Anterior cingulate cortex (tissue), 58 donors: Measurements from ENCODE around the gene TASP1.
"Not testable (repeated sequence)": the region's sequence is repeated elsewhere in the genome, so short reads cannot be mapped to it uniquely, and the experiment has no call there.

Experiments used
- DNase-seq, 58 donors: peaks; one replicate each; lab custom pipeline; 2025; lab: John Stamatoyannopoulos, UW

Gene TASP1, protein sequence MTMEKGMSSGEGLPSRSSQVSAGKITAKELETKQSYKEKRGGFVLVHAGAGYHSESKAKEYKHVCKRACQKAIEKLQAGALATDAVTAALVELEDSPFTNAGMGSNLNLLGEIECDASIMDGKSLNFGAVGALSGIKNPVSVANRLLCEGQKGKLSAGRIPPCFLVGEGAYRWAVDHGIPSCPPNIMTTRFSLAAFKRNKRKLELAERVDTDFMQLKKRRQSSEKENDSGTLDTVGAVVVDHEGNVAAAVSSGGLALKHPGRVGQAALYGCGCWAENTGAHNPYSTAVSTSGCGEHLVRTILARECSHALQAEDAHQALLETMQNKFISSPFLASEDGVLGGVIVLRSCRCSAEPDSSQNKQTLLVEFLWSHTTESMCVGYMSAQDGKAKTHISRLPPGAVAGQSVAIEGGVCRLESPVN

DNA sequence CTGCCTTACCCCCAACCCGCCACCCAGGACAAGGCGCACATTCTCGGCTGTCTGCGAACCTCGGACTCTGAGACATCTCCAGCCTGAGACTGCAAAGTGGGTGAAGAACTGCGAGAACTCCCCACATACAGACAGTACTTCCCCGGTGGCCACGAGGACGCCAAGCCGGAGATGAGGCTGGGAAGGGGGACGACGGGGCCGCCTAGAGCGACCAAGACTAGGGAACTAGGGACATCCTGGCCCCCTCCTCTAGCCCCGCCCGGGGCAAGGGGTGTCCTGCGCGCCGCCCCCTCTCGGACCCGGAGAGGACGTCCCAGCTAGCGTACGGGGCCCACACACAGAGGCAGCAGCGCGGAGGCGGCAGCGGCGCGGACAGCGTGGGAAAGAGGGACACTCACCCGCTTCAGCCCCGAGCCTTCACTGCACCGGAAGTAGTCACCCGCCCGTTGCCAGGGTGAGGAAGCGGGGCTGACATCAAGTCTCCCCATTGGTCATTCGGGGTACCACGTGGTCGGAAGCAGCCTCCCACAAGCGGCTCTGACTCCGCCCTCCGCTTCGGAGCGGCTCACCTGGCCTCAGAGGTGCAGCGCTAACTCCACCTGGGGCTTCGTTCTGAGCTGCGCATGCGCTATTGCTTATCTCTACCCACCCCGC is at the start of gene TASP1:
Gene TASP1, minus strand, starts transcription at position 437 of the 654 bp plus-strand sequence. CDS start 8,854 bp downstream, outside the sequence.
- peak; percentile 55 to 97 (median 91) for DNase-seq

- no peak for DNase-seq
Measured at GRCh38 chr20:13687815-13688214, 49.1 kb upstream of the TASP1 start.

DNA sequence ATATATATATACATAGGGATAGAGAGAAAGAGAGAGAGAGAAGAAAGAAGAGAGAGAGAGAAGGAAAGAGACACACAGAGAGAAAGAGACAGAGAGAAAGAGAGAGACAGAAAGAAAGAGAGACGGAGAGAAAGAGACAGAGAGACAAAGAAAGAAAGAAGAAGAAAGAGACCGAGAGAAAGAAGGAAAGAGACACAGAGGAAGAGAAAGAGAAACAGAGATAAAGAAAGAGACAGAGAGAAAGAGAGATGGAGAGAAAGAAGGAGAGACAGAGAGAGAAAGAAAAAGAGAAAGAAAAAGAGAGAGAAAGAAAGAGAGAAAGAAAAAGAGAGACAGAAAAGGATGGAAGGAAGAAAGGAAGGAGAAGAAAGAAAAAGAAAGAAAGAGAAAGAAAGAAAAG is 46.9 kb upstream of the TASP1 start:
- no peak for DNase-seq

DNA sequence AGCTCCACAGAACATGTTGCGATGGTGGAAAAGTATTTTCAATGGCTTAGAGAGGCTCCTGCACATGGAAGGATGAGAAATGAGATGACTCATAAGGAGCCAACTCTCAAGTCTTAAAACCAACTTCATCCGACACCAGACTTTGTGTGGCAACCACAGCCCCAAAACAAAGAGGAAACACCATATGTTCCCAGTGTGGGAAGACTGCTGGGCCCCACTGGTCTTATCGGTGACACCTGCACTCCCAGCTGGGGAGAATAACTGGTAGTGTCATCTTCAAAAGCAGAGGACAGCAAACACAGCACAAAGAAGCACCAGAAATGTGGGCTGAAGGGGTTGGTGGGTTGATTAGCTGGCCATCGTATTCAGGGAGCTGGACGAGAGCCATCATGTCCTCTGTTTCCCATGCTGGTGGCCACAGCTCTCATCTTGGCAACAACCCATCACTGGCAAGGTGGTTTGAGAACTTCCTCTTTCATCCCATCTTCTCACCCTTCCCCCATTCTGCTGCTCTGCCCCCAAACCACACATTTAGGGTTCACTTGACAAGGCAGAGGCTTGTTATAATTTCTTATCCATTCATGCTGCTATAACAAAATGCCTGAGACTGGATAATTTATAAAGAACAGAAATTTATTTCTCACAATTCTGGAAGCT is 46.0 kb upstream of the TASP1 start:
- peak in 1 of 58 donors; percentile 5 for DNase-seq

- no peak for DNase-seq
Measured at GRCh38 chr20:13683833-13684232, 45.1 kb upstream of the TASP1 start.

DNA sequence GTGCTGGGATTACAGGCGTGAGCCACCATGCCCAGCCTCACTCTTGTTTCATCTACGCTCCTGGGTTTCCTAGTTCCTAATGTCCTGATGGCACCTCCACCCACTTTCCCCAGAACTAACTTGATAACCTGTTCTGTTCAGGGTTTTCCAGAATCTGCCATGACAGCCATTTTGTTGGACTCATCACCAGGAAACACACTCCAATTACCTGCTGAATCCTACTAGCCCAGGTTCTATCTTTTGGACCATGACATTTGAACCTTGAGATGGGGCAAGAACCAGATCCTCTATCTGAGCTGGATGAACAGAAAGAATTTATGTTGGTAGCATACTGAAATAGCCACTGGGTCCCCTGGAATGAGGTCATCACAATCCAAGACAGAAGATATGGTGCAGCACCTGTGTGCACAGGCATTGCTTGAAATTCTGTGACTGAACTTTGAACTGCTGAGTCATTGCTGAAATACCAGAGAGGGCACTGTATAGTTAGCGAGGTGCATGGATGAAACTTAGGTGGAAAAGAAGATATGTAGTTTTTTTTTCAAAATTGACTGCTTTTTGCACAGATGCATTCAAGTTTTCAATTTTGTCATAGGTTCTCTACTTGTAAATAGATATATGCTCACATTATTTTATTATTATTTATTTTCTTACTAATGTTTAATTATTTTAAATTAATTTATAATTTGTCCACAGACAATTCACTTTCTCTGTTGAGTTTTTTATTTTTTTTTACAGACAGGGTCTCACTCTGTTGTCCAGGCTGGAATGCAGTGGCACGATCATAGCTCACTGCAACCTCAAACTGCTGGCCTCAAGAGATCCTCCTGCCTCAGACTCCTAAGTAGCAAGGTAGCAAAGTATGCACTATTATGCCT is 42.8 kb upstream of the TASP1 start:
- no peak for DNase-seq

- DNase-seq, result no peak
Measured at GRCh38 chr20:13678944-13679343, 40.2 kb upstream of the TASP1 start.

DNA sequence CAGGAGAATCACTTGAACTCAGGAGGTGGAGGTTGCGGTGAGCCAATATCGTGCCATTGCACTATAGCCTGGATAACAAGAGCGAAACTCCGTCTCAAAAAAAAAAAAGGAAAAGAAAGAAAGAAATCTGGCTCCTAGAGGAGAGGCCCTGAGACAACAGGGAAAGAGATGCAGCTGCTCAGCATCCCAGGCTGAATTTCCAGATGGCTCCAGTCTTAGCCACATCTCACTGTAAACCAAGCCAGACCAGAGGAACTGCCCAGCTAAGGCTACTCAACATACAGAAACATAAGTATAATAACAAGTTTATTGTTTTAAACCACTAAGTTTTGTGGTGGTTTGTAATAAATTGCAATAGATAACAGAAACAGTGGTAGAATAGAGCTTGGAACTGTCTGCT is 38.5 kb upstream of the TASP1 start:
- no peak for DNase-seq

- DNase-seq, result no peak
Measured at GRCh38 chr20:13676682-13677081, 38.0 kb upstream of the TASP1 start.

DNA sequence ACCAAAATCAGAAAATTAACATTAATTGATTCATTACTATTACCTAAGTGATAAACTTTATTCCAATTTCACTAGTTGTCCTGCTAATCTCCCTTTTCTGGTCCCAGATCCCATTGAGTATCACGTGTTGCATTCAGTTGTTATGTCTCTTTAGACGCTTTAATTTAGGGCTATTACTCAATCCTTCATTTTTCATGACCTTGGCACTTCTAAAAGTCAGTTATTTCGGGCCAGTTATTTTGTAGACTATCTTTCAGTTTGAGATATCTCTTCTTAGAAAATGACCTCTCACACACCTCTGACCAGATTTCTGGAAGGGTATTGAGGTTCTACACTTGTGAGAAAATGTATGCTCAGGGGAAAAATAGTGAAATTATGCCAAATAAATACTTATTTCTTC is 34.0 kb upstream of the TASP1 start:
- no peak for DNase-seq

GRCh38 chr20:13671916-13672378 is 33.2 kb upstream of the TASP1 start:
- peak in 7 of 58 donors; percentile 1 to 39 (median 7) for DNase-seq

DNA sequence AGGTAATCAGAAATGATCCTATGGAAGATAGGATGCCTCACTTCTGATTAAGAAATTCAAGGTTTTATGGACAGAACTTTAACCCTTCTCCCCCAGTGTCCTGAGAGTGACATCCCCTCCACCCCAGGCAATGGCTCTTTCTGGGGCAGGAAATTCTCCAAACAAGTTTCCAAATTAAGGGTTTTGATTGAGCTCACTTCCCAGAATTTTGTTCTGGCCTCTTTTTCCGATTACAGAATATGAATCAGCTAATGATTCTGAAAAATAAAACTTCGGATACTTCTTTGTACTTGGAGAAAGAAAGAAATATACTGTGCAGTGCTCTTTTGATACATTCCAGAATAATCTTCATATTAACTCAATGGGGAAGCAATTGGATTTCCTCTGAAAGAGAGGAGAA is 32.8 kb upstream of the TASP1 start:
- no peak for DNase-seq

GRCh38 chr20:13670160-13670559 is 31.4 kb upstream of the TASP1 start:
- DNase-seq, result no peak

GRCh38 chr20:13665709-13666395 is 27.1 kb upstream of the TASP1 start:
- no peak for DNase-seq

- peak in 3 of 58 donors; percentile 2 to 9 (median 7) for DNase-seq
Measured at GRCh38 chr20:13661070-13661685, 22.4 kb upstream of the TASP1 start.

DNA sequence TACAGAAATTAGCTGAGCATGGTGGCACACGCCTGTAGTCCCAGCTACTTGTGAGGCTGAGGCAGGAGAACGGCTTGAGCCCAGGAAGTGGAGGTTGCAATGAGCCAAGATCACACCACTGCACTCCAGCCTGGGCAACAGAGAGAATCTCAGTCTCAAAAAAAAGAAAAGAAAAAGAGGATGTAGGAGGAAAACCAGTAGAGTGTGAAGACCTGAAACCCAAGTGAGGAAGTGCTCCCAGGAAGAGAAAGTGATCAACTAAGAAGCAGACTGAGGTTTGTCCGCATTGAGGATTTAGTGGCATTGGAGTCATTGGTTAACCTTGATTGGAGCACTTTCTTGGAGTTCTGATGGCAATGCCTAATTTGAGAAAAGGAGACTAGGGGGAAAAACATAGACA is 20.6 kb upstream of the TASP1 start:
- no peak for DNase-seq

- not testable (repeated sequence) for DNase-seq
Measured at GRCh38 chr20:13658060-13658459, 19.3 kb upstream of the TASP1 start.

GRCh38 chr20:13656721-13657368 is 18.1 kb upstream of the TASP1 start:
- no peak for DNase-seq
